HG02840 (cell line): Measurements from ENCODE around the gene SLCO4C1.

Experiments used
- ATAC-seq: cut with Tn5 transposase; IDR thresholded peaks from one replicate; pipeline ENCODE4 v1.9.1; 2021; ENCODE audit warnings: mild to moderate bottlenecking, moderate library complexity, moderate number of reproducible peaks; ENCODE audit not compliant: unreplicated experiment, low FRiP score

SLCO4C1 gene

DNA sequence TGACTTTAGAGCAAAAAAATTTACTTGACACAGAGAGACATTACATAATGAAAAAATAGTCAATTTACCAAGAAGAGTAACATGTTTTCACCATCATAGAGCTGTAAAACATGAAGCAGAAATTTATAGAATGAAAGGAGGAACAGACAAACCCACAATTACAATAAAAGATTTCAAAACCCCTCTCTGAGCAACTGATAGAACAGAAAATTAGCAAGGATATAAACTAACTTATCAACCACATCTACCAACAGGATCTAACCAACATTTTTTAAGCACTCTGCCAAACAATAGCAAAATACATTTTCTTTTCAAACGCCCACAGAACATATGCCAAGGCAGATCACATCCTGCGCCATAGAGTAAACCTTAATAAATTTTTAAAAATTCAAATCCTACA, 17.9 kb downstream of the SLCO4C1 start:
- no peak for ATAC-seq

- ATAC-seq = no peak
These were observed 18.9 kb downstream of the SLCO4C1 start for GRCh38 chr5:102277144-102277543.

DNA sequence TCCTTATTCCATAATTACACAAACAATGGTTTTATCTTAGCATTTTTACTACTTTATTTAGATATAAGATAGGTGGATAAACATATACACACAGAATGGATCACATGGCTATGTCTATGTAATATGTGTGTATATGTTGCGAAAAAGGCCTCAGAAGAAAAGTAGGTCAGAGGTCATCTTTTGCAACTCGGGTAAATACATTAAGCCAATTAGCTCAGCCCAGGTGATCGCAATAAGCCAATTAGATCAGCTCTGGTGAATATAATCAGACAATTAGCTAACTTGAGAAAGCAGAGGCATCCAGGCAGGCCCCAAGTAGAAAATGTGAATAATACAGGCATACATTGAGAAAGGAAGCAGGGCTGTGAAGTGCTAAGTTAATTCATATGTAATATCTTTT, 24.3 kb downstream of the SLCO4C1 start:
- no peak for ATAC-seq

DNA sequence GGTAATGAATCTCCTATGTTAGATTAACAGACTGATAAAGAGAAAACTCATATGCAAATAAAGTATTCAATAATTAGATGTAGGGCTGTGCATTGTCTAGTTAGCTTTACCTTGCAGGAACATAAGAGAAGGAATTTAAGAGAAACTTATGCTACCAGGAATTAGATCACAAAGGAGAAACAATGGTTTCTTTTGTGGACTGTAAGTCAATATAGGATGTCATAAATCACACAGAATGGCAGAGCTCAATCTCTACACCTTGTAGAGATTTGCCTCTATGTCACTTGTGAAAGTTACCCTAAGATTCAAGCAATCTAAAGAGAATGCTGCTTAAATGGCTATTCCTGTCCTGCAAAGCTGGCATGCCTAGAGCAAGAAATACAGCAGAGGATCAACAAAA, 26.0 kb downstream of the SLCO4C1 start:
- no peak for ATAC-seq

DNA sequence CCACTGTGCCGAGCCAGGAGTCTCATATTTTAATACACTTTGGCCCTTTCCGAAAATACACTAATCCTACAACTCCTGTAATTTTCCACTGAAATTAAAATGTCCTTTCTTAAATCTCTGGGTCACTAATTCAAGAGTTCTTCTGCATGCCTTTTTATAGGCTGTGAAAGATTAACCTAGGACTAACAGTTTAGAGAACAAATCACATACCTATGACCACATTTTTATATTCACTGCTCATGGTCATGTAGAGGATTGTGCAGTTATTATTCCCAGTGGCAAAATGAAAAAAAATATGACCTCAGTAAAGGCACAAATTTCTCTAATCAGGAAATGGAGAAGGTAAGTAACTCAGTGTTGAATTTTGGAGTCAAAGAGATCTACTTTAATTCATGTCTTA, 33.4 kb downstream of the SLCO4C1 start:
- ATAC-seq = no peak

GRCh38 chr5:102249381-102249780, 46.7 kb downstream of the SLCO4C1 start:
- ATAC-seq = no peak

GRCh38 chr5:102243213-102243612, 52.9 kb downstream of the SLCO4C1 start:
- ATAC-seq = no peak

DNA sequence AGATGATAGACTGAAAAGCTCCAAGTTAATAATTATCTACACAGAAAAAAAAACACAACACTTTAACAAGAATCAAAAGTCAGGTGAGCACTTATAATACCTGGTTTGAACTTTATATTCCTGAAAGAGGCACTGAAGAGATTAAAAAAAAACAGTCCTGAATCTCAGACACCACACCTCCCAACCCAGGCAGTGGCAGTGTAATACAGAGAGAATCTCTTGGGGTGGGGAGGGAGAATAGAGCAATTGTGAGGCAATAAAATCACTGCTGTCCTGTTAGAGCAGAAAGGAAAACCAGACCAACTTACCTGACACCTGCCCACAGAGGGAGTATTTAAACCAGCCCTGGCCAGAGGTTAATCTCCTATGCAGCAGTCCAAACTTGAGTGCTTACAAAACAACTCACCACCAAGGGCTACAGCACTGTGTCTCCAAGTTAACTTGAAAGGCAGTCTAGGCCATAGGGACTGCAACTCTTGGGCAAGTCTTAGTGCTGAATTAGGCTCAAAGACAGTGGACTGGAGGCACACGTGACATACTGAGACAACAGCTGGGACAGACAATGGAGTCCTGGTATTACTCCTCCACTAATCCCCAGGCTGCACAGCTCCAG, 54.2 kb downstream of the SLCO4C1 start:
- no peak for ATAC-seq

- ATAC-seq = no peak
These were observed 64.1 kb downstream of the SLCO4C1 start for GRCh38 chr5:102231693-102232619.

- ATAC-seq = no peak
These were observed 66.4 kb downstream of the SLCO4C1 start for GRCh38 chr5:102229685-102230084.

DNA sequence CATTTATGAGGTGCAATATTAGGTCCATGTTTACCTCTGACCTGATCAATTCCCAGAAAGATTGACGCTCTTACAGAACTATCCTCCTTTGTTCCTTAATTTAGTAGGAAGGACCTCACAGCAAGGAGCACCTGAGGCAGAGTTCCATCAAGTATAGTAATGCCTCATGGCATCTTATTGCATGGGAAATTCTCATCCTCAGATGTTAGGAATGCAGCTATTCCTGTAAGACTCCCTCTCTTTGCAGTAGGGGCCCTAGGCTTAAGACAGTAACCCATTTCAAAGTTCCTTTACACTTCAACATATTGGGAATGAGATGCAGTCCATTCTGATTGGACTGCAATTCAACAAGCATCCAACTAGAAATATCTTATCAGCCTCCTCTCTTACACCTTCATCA, 69.8 kb downstream of the SLCO4C1 start:
- no peak for ATAC-seq

DNA sequence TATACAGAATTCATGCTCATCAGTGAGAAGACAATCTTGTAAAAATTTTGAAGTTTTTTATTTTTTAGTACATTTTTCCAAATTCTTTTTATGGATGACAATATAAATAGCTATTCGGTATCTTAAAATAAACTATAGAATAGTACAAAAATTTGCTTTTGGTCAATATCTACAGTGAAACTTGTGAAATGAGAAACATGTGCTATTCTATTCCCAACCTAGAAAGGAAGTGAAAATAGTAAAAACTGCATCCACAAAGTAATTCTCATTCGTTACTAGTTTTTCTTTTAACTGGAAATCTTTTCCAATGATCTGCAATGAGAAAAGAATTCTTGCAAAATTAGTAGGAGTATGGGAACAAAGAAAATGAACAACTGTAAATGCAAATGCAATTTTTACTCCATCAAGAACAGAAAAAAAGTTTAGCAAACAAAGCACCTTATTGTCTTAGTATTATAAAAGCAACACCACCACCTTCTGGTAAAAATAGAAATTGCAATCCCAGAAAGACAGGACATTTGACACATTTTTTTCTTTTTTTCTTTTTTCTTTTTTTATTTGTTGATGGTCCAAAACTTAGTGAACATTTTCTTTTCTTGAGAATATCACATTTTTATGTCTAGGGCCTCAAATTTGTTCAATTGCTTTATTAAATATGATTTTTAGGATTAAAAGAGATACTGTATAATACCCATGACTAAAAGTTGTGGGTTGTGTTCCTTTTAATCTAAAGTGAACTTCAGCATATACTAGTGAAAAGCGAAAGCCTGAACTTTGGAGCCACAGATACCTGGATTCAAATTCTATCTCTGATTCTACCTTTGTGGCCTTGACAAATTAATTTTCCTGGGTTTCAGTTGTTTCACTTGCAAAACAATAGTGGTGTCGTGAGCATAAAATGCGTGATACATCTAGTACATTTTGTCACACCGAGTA, 72.3 kb downstream of the SLCO4C1 start:
- no peak for ATAC-seq

DNA sequence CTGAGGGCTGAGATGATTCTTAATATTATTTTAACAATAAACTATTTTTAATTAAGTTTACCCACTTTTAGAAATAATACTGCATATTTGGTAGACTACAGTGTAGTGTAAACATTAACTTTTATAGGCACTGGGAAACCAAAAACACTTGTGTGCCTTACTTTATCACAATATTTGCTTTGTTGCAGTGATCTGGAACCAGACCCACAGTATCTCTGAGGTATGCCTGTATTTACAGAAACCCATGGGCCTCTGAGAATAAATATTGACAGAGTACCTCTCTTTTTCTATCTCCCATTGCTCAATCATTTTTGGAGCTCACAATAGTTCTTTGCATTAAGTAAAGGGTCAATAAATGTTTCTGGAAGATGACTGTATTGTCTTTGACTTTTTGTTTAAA, 73.3 kb downstream of the SLCO4C1 start:
- no peak for ATAC-seq

- ATAC-seq = no peak
These were observed 74.1 kb downstream of the SLCO4C1 start for GRCh38 chr5:102221949-102222348.

- no peak for ATAC-seq
These were observed 77.9 kb downstream of the SLCO4C1 start for GRCh38 chr5:102218159-102218558.

- no peak for ATAC-seq
These were observed 79.4 kb downstream of the SLCO4C1 start for GRCh38 chr5:102216678-102217077.

DNA sequence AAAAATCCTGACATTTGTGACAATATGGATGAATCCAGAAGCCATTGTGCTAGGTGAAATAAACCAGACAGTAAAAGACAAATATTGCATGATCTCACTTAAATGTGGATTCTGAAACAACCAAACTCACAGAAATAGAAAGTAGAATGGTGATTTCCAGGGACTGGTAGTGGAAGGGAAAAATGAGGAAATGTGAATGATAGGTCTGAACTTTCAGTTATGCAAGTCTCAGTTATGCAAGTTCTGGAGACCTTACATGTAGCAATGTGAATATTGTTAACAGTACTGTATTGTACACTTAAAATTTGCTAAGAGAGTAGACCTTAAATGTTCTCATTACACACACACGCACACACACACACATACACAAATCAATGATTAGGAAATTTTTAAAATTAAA, 84.9 kb downstream of the SLCO4C1 start:
- no peak for ATAC-seq

DNA sequence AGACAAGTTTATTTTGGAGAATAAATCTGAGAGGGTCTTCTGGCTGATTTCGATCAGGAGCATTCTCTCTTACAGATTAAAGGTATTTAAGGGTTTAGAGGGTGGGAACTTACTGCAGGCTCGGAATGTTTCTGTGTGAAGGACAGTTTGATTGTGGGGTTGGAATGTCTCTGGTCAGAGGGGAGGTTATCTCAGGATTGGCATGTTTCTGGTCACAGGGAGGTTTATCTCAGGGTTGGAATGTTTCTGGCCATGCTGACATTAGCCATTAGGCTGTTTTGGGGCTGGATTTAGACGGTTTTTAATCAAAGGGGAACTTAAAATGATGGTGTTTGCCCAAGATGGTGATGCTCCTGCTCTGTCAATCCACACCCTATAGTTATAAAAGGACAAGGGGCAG, 95.2 kb downstream of the SLCO4C1 start:
- ATAC-seq = no peak

GRCh38 chr5:102196481-102196880, 99.6 kb downstream of the SLCO4C1 start:
- no peak for ATAC-seq
